K562 treated with DMSO at 1 percent for 12 hours (cell line): ENCODE results near the gene CCDC192. TPM values are rescaled to one million over a fixed set of nuclear protein-coding genes. Genes with fewer than 3 reads are reported as not detected.

Experiments used
- total RNA-seq: library from RNA; unstranded; fragments of 300-600 nt; gene quantifications from 2 replicates; pipeline ENCODE4 v1.2.3, GENCODE V29; 2022; ENCODE audit not compliant: insufficient read depth

The CCDC192 gene, protein sequence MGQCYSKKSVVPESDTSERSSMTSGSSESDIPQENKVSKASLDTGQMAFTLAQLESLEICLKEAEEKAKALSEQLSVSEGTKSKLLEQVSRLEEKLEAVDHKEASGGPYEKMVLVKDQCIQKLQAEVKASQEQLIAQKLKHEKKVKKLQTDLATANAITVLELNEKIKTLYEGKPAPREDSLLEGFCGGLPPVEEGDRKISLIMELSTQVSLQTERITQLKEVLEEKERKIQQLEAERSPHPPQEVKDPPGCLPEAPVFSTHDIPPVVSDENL
- total RNA-seq = not detected in 2 replicates

DNA sequence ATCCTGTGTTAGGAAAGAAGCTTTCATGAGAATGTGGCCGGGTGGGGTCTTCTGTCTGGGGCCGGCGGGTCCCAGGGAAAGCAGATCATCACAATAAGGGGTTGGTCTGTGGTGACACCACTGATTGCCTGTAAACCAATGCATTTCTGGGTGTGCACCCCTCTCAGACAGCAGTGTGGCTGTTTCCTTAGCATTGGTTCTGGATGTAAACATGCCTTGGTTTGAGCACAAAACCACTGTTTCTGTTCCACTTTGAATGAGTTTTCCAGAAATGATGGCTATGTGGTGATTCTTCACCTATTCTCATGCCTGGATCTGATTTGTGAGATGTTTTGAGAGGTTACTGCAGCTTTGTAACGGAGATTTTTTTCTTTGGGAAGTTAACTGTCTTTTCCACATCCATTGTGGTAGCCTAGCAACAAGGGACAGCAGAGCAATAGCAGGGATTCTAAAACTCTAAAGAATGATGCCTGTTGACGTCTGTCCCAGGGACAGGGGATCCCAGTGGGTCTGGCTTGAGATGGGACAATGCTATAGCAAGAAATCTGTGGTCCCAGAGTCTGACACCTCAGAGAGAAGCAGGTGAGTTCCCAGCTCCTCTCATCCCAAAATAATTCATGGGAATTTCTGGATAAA lies at the start of gene CCDC192:
TSS of gene CCDC192 (plus strand) at position 466 of the 636 bp plus-strand sequence. CDS start at position 521, 55 bp downstream.

Other genes with a start within 250 kb of the CCDC192 start
- gene PRRC1, start 185.8 kb upstream of the CCDC192 start, total RNA-seq = 16.9 and 28.6 TPM in 2 replicates
- gene CTXN3, start 54.3 kb upstream of the CCDC192 start, total RNA-seq = not detected in 2 replicates